ENCODE data around the gene SNX5.

SNX5 gene

GRCh38 chr20:17909869-17910321, 58.7 kb downstream of the SNX5 start:
- Histone ChIP-seq H3K9me3 (ENCODE audit: insufficient read depth, low read length, severe bottlenecking) (no peaks in the 10 kb centered on the region), H3K27ac (ENCODE audit: low read length) (no peak overlapping the region), H2AFZ (ENCODE audit: low read depth, low read length) (no peak overlapping the region), H3K79me2 (ENCODE audit: insufficient read depth, low read length) (no peaks in the 10 kb centered on the region), H3K27me3 (ENCODE audit: insufficient read depth, low read length, poor library complexity) (peaks cover 17% of the 10 kb centered on the region), H3K4me3 (ENCODE audit: low read depth in 1 of 2, low read length in 2 of 2) (no peak overlapping the region), H3K36me3 (ENCODE audit: insufficient read depth, low read length) (no peaks in the 10 kb centered on the region), H3K9ac (ENCODE audit: low read depth, low read length) (no peak overlapping the region), H3K4me1 (ENCODE audit: insufficient read depth, low read length) (no peaks in the 10 kb centered on the region), H4K20me1 (ENCODE audit: insufficient read depth, low read length) (0 out of 2 replicates have a peak, but pooled peaks cover 2% of the 10 kb centered on the region), H3K4me2 (ENCODE audit: insufficient read depth, low read length) (no peak overlapping the region)
- no peak for DNase-seq
- no peak for ATAC-seq (ENCODE audit: insufficient read depth, low read depth)
- TF ChIP-seq CTCF (IDR thresholded peaks at IDR 0.05; ENCODE audit: borderline replicate concordance, extremely low read depth, low read length, poor library complexity, severe bottlenecking) (no peak), EZH2 (IDR thresholded peaks at IDR 0.05; ENCODE audit: borderline replicate concordance, low read depth, low read length, severe bottlenecking) (no peak)

- Histone ChIP-seq H2AFZ (ENCODE audit: low read depth, low read length) (no peak overlapping the region), H3K4me1 (ENCODE audit: insufficient read depth, low read length) (no peaks in the 10 kb centered on the region), H3K36me3 (ENCODE audit: insufficient read depth, low read length) (no peaks in the 10 kb centered on the region), H3K4me2 (ENCODE audit: insufficient read depth, low read length) (no peak overlapping the region), H3K27me3 (ENCODE audit: insufficient read depth, low read length, poor library complexity) (peaks cover 9% of the 10 kb centered on the region), H4K20me1 (ENCODE audit: insufficient read depth, low read length) (no peaks in the 10 kb centered on the region), H3K9ac (ENCODE audit: low read depth, low read length) (no peak overlapping the region), H3K4me3 (ENCODE audit: low read depth in 1 of 2, low read length in 2 of 2) (no peak overlapping the region), H3K79me2 (ENCODE audit: insufficient read depth, low read length) (no peaks in the 10 kb centered on the region), H3K27ac (ENCODE audit: low read length) (no peak overlapping the region), H3K9me3 (ENCODE audit: insufficient read depth, low read length, severe bottlenecking) (no peaks in the 10 kb centered on the region)
- TF ChIP-seq EZH2 (IDR thresholded peaks at IDR 0.05; ENCODE audit: borderline replicate concordance, low read depth, low read length, severe bottlenecking) (no peak), CTCF (IDR thresholded peaks at IDR 0.05; ENCODE audit: borderline replicate concordance, extremely low read depth, low read length, poor library complexity, severe bottlenecking) (no peak)
- DNase-seq = no peak
- ATAC-seq (ENCODE audit: insufficient read depth, low read depth) = no peak
Measured at GRCh38 chr20:17905544-17905943, 63.0 kb downstream of the SNX5 start.

- H3K9me3 ChIP-seq (ENCODE audit: insufficient read depth, low read length, severe bottlenecking) = no peaks in the 10 kb centered on the region
- H3K36me3 ChIP-seq (ENCODE audit: insufficient read depth, low read length) = no peaks in the 10 kb centered on the region
- no peak overlapping the region for H3K4me3 ChIP-seq (ENCODE audit: low read depth in 1 of 2, low read length in 2 of 2)
- no peak overlapping the region for H2AFZ ChIP-seq (ENCODE audit: low read depth, low read length)
- H3K27me3 ChIP-seq (ENCODE audit: insufficient read depth, low read length, poor library complexity) = peaks cover under 1% of the 10 kb centered on the region
- no peaks in the 10 kb centered on the region for H3K79me2 ChIP-seq (ENCODE audit: insufficient read depth, low read length)
- ATAC-seq (ENCODE audit: insufficient read depth, low read depth) = no peak
- H3K27ac ChIP-seq (ENCODE audit: low read length) = no peak overlapping the region
- TF ChIP-seq EZH2 (IDR thresholded peaks at IDR 0.05; ENCODE audit: borderline replicate concordance, low read depth, low read length, severe bottlenecking) = no peak
- no peak for TF ChIP-seq CTCF (IDR thresholded peaks at IDR 0.05; ENCODE audit: borderline replicate concordance, extremely low read depth, low read length, poor library complexity, severe bottlenecking)
- no peak for DNase-seq
- no peak overlapping the region for H3K9ac ChIP-seq (ENCODE audit: low read depth, low read length)
- H3K4me2 ChIP-seq (ENCODE audit: insufficient read depth, low read length) = no peak overlapping the region
- H3K4me1 ChIP-seq (ENCODE audit: insufficient read depth, low read length) = no peaks in the 10 kb centered on the region
- H4K20me1 ChIP-seq (ENCODE audit: insufficient read depth, low read length) = no peaks in the 10 kb centered on the region; the same call in 1 of the 2 replicates
Measured at GRCh38 chr20:17904027-17904426, 64.6 kb downstream of the SNX5 start.

All from DND-41 (cell line).